NCI-H1105 (cell line): ENCODE measurements around the gene DCLK1.
A peak's percentile ranks its signal among the peaks of the same experiment; 100 is the strongest.

Experiments used
- DNase-seq: peaks from one replicate; lab custom pipeline; 2025; lab: John Stamatoyannopoulos, UW

Gene DCLK1

GRCh38 chr13:35894636-35895035 lies 236.5 kb downstream of the DCLK1 start:
- DNase-seq, result no peak

GRCh38 chr13:35892837-35893814 lies 238.1 kb downstream of the DCLK1 start:
- no peak for DNase-seq

DNA sequence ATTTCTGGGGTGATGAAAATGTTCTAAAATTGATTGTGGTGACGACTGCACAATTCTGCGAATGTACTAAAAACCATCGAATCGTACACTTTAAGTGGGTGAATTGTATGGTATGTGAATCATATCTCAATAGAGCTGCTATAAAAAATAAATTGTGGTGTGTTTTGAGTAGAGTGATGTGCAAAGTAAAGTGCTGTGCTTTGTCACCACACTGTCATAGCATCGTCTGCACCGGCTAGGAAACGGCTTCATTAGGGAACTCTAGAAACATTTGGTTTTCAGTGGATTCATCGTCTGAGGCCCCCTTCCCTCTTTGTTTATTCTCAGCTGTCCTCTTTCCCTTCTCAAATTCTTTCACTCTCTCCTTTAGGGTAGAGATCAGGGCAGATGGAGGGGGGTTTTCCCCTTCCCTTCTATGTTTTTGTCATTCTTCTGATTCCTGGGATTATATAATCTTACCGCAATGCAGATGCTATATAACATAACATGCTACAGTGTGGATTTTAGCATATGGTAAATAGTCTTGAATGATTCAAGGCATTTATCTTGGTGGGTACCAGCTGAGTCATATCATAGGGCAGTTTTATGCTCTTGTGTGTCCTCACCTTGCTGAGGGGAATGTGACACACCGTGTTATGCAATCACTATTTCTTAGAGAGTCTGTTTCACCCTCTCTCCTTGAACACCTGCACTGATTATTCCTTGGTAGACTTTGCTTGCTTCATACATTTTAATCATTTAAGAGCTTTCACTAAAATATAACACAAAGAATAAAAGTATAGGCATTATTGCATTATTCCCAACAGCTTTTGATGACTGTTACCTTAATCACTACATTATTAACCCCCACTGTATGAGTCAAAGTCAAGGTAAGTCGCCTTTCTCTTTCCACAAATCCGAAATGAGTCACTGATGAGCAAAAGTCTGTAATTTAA lies 239.4 kb downstream of the DCLK1 start:
- DNase-seq, result no peak

GRCh38 chr13:35889560-35889959 lies 241.6 kb downstream of the DCLK1 start:
- DNase-seq, result no peak

DNA sequence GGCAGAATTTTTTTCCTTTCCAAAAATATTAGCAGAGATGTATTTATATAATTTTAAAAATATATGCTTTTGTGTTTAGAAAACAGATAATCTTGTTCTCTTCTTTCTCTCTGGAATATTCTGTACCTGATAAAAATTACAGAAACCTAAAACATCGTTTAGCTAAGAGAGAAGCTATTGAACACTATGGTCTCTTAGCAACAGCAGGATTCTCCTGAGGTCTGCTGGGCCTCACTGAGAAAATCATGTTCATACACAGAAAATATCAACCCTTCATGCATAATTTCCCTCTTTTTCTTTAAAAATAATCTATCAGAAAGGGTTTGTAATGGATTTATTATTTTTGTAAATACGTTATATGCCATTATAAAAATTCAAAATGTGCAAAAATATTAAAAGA lies 242.2 kb downstream of the DCLK1 start:
- no peak for DNase-seq

- DNase-seq, result peak; percentile 67
These were observed 242.7 kb downstream of the DCLK1 start for GRCh38 chr13:35888457-35888883.

DNA sequence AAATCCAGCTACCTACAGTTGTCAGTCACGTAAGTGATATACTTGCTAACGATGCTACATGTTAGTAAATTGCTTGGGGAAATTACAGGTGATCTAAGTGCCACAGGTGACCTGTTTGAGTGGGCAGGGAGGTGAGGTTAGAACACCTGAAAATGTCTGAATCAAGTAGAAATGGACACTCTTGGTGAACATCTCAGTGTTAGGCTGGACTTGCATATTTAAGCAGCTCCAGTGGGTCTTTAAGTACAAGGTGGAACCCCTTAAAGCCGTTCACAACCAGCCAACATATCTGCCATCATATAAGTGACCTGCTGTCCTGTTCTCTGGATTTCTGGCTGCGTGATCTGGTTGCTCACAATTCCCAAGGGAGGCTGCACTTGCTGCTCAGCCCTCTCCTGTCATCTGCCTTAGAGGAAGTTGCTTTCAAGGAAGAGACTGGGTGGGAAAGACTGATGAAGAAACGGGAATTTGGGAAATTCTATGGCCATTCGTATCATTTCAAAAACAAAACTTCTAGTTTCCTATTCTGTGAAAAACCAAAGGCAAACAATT lies 244.0 kb downstream of the DCLK1 start:
- DNase-seq, result no peak

DNA sequence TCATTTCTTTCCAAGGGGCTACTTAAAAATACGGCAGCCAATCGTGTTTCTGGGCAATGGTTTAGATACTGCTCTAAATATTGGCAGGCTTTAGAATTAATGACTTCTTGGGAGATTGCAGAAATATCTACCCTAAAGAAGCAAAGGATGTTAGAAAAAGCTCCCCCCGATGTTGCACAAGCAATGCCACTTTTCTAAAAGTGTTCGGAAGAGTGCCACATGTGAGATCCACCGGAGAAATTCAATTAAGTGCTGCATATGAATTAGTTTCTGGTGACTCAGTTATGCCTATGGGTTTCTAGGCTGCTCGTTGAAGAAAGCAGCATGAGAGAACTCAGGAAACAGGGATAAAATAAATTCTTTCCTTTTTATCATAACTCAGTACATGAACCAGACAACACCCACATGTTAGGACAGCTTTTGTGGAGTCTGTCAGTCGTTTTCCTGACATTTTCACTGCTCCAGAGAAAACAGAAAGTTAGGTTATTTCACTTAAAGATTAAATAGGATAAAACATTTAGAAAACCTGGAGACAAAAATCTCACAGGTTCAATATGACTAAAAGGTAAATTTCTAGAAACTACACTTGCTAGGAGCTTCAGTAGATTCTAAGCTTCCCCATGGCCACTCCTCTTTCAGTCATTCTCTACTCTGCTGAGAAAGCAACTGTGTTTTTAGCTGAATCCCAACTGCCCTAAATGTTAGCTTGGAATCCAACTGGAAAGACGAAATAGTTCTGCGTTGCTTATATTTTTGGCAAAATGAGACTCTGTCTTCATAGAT lies 244.7 kb downstream of the DCLK1 start:
- no peak for DNase-seq

- no peak for DNase-seq
These were observed 246.9 kb downstream of the DCLK1 start for GRCh38 chr13:35884211-35884760.

GRCh38 chr13:35882722-35883497 lies 248.3 kb downstream of the DCLK1 start:
- no peak for DNase-seq

GRCh38 chr13:35881360-35881759 lies 249.8 kb downstream of the DCLK1 start:
- no peak for DNase-seq

GRCh38 chr13:35879111-35879510 lies 252.1 kb downstream of the DCLK1 start:
- no peak for DNase-seq

DNA sequence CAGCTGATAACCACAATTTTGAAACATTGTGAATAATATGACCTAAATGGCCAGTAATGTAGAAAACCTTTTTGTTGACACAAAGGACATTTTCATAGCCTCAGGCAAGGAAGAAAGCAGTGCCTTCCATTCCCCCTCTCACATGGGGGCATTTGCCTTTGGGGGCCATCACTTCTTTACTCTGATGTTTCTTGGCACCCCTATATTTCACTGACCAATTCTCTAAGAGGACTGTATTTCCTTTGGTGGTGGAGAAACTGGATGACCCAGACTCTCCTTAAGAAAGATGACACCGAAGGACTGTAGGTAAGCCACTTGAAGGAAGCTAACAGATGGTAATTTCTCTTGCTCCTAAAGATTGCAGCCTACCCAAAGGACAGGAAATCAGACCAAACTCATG lies 254.6 kb downstream of the DCLK1 start:
- no peak for DNase-seq

- DNase-seq, result no peak
These were observed 256.5 kb downstream of the DCLK1 start for GRCh38 chr13:35874704-35875103.

DNA sequence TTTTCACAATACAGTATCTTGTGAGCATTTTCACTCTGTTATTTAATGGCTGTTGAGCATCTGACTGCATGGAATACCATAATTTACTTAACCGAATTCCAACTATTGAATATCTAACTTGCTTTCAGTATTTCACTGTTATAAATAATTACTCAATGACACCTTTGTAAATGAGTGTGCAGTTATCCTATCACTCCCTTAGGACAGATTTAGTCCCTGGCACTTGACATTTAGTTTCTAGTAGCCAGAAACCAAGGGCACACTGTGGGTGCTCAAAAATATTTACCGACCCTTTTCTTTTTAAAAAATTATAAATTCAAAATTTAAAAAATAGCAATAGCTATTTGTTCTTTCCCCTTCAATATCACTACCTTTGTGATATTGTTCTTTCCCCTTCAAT lies 258.8 kb downstream of the DCLK1 start:
- DNase-seq, result no peak

DNA sequence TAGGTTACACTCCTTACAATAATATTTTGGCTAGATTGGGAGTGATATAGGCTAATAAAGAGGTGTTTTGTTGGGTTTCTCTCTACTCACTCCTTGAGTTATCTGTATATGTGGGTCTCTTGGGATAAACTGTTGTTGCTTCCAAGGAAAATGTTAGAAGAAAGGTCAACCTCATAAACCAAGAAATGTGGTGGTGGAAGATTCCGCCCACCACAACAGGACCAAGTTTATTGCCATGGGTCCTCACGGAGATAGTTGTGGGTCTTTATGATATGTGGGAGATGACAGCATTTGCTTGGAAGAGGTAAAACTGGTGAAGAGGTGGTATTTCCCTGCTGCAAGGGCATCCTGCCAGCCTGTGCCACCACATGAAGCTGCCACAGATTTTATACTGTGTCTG lies 259.6 kb downstream of the DCLK1 start:
- no peak for DNase-seq

DNA sequence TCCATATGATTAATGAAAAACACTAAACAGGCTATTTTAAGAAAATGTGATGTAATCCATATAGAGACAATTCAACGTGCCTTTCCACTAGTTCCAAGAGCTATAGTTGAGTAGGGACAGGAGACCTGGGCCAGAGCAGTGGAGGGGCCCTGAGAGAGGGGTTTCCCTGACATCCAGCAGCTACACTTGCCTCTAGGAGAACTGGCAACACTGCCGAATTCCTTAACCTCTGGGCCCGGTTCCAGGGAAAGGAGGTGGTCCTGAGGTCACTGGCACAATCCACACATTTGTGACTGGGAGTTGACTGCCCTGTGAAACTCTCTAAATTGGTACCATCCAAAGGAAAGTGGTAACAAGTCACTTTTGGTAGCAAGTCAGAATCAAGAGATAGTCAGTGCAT lies 264.4 kb downstream of the DCLK1 start:
- no peak for DNase-seq

DNA sequence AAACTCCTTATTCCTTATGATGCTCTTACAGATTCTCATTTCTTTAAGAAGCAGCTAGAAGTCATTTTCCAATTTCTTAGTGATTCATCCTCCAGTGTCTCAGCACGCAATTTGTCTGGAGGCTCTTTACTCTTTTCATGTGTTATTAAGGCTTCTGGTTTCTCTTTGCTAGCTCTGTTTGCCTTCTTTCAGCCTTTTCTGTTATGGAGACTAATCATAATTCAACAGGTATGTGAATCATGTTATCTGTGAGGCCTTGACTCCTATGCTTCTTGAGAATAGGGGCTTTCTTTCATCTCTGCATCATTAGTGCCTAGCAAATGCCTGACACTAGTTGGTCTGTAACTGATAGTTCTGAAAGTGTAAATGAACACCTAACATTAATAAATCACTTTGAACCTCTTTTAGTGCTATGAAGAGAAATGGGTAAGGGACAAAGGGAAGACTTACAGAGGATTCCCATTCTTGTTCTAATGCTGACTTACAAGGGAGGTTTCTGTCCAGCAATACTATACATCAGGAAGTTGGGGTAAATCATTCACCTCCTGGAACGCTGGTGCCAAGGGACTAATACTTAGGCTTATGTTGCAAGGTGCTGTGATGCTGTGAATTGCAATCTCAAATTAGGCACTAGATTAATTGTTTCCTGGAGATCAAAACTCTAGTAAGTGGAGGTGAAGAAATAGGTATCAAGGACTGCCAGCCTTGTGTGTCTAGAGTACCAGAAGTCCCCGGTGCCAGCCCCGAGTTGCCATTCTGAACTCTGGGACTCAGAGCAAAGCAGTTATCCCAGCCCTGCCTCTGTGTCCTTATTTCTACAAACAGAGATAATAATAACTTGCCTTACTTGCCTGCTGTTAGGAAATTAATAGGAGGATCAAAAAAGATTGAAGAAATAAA lies 265.6 kb downstream of the DCLK1 start:
- no peak for DNase-seq

- DNase-seq, result no peak
These were observed 270.5 kb downstream of the DCLK1 start for GRCh38 chr13:35860661-35861060.
